Ishikawa (cell line): Measurements from ENCODE around the gene RIMS4.

Experiments used
- CEBPB ChIP-seq: IDR thresholded peaks from 2 replicates; pipeline ENCODE4 v1.6.1; 2012
- CREB1 ChIP-seq: IDR thresholded peaks from 2 replicates; pipeline ENCODE4 v1.6.1; 2012; ENCODE audit warnings: low read depth
- EP300 ChIP-seq: IDR thresholded peaks from 2 replicates; pipeline ENCODE4 v1.6.1; 2012; ENCODE audit warnings: borderline replicate concordance
- FOXM1 ChIP-seq: IDR thresholded peaks from 2 replicates; pipeline ENCODE4 v1.6.1; 2012; ENCODE audit warnings: low read depth, borderline replicate concordance
- MAX ChIP-seq: IDR thresholded peaks from 2 replicates; pipeline ENCODE4 v1.6.1; 2012
- NFIC ChIP-seq: IDR thresholded peaks from 2 replicates; pipeline ENCODE4 v1.6.1; 2012
- RAD21 ChIP-seq: IDR thresholded peaks from 2 replicates; pipeline ENCODE4 v1.6.1; 2012; ENCODE audit warnings: low read depth
- TAF1 ChIP-seq: IDR thresholded peaks from 2 replicates; pipeline ENCODE4 v1.6.1; 2012; ENCODE audit warnings: low read depth, mild to moderate bottlenecking
- TEAD4 ChIP-seq: IDR thresholded peaks from 2 replicates; pipeline ENCODE4 v1.6.1; 2012
- YY1 ChIP-seq: IDR thresholded peaks from 2 replicates; pipeline ENCODE4 v1.6.1; 2012; ENCODE audit warnings: low read depth
- TF ChIP-seq, protein P1 (sequence below): IDR thresholded peaks from 2 replicates; pipeline ENCODE4 v1.6.1; 2012; ENCODE audit warnings: low read depth, mild to moderate bottlenecking

DNA sequence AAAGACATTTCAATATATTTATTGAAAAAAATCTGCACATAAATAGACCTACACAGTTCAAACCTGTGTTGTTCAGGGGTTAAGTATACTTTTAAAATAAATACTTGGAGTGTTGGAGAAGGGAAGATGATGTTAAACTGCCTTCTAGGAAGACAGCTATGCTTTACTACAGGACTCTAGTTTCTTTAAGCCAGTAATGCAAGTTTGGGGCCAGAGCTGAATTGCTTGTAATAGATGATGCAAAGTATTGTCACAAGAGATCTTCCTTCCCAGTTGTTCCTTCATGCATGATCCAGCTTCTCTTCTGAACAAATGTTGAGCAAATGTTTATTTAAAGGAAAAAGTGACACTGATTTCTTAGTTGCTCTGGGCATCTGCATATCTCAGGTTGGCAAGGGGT is 20.2 kb upstream of the RIMS4 start:
- no peak for TF ChIP-seq YY1
- no peak for TF ChIP-seq CREB1
- TF ChIP-seq EP300 = no peak
- no peak for TF ChIP-seq MAX
- TF ChIP-seq TAF1 = no peak
- TF ChIP-seq TEAD4 = no peak
- TF ChIP-seq CEBPB = no peak
- TF ChIP-seq RAD21 = no peak
- no peak for TF ChIP-seq FOXM1
- TF ChIP-seq, protein P1, sequence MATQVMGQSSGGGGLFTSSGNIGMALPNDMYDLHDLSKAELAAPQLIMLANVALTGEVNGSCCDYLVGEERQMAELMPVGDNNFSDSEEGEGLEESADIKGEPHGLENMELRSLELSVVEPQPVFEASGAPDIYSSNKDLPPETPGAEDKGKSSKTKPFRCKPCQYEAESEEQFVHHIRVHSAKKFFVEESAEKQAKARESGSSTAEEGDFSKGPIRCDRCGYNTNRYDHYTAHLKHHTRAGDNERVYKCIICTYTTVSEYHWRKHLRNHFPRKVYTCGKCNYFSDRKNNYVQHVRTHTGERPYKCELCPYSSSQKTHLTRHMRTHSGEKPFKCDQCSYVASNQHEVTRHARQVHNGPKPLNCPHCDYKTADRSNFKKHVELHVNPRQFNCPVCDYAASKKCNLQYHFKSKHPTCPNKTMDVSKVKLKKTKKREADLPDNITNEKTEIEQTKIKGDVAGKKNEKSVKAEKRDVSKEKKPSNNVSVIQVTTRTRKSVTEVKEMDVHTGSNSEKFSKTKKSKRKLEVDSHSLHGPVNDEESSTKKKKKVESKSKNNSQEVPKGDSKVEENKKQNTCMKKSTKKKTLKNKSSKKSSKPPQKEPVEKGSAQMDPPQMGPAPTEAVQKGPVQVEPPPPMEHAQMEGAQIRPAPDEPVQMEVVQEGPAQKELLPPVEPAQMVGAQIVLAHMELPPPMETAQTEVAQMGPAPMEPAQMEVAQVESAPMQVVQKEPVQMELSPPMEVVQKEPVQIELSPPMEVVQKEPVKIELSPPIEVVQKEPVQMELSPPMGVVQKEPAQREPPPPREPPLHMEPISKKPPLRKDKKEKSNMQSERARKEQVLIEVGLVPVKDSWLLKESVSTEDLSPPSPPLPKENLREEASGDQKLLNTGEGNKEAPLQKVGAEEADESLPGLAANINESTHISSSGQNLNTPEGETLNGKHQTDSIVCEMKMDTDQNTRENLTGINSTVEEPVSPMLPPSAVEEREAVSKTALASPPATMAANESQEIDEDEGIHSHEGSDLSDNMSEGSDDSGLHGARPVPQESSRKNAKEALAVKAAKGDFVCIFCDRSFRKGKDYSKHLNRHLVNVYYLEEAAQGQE = no peak
- no peak for TF ChIP-seq NFIC
